Nephron (organoid): ENCODE measurements around the gene ZNF467.

Experiments used
- H3K27ac Mint-ChIP-seq, 3 experiments: 2 replicates each; pipeline ENCODE4 v1.8.0; 2020; ENCODE audit warnings: mixed read lengths in 3 of 3, mild to moderate bottlenecking in 2 of 3, moderate library complexity in 1 of 3
- H3K27me3 Mint-ChIP-seq: 2 replicates; pipeline ENCODE4 v1.8.0; 2021; ENCODE audit warnings: low read depth, mild to moderate bottlenecking, moderate library complexity, mixed read lengths
- H3K36me3 Mint-ChIP-seq: 2 replicates; pipeline ENCODE4 v1.8.0; 2020; ENCODE audit warnings: low read depth, mixed read lengths
- H3K4me1 Mint-ChIP-seq: 2 replicates; pipeline ENCODE4 v1.8.0; 2020; ENCODE audit warnings: mixed read lengths
- H3K4me3 Mint-ChIP-seq, 3 experiments: 2 replicates each; pipeline ENCODE4 v1.8.0; 2020; ENCODE audit warnings: mild to moderate bottlenecking in 3 of 3, mixed read lengths in 3 of 3, moderate library complexity in 2 of 3
- H3K9me3 Mint-ChIP-seq: 2 replicates; pipeline ENCODE4 v1.8.0; 2020; ENCODE audit warnings: mixed read lengths
- CTCF ChIP-seq, 3 experiments: fragments of 200-600 bp; sonication (generic); IDR thresholded peaks; one replicate each; pipeline ENCODE4 v1.5.0; 2021; ENCODE audit warnings: antibody characterized with exemption in 3 of 3; ENCODE audit not compliant: unreplicated experiment in 3 of 3

ZNF467 gene

DNA sequence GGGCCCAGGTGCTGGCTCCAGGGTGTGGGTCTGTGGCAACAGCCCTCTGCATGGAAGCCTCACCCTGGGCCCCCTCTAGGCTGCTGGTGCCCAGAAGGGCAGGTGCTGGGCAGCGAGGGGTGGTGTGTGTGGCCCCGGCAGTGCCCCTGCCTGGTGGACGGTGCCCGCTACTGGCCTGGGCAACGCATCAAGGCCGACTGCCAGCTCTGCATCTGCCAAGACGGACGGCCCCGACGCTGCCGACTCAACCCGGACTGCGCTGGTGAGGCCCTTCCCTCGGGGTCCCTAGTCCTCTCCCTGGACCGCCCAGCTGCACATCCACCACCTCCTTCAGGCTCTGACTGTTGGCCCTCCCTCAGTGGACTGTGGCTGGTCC lies 18.8 kb upstream of the ZNF467 start:
- peaks cover 44% of the 10 kb centered on the region for H3K27me3 Mint-ChIP-seq

GRCh38 chr7:149791411-149792219 lies 18.2 kb upstream of the ZNF467 start:
- H3K4me3 Mint-ChIP-seq, result no peak overlapping the region
- TF ChIP-seq CTCF (IDR thresholded peaks at IDR 0.05; ENCODE audit: unreplicated experiment in 3 of 3), result no peak
- no peaks in the 10 kb centered on the region for H3K4me1 Mint-ChIP-seq
- H3K36me3 Mint-ChIP-seq, result no peaks in the 10 kb centered on the region
- H3K27me3 Mint-ChIP-seq, result peaks cover 44% of the 10 kb centered on the region
- no peaks in the 10 kb centered on the region for H3K9me3 Mint-ChIP-seq
- H3K27ac Mint-ChIP-seq, result no peak overlapping the region

More for the DNA sequence above, 18.8 kb upstream of the ZNF467 start:
- Mint-ChIP-seq H3K27ac (no peak overlapping the region), H3K36me3 (no peaks in the 10 kb centered on the region), H3K9me3 (no peaks in the 10 kb centered on the region), H3K4me3 (no peak overlapping the region), H3K4me1 (no peaks in the 10 kb centered on the region)
- no peak for TF ChIP-seq CTCF (IDR thresholded peaks at IDR 0.05; ENCODE audit: unreplicated experiment in 3 of 3)

- no peaks in the 10 kb centered on the region for H3K4me1 Mint-ChIP-seq
- no peak overlapping the region for H3K4me3 Mint-ChIP-seq
- H3K27me3 Mint-ChIP-seq, result peaks cover 44% of the 10 kb centered on the region
- H3K9me3 Mint-ChIP-seq, result no peaks in the 10 kb centered on the region
- no peak overlapping the region for H3K27ac Mint-ChIP-seq
- no peak for TF ChIP-seq CTCF (IDR thresholded peaks at IDR 0.05; ENCODE audit: unreplicated experiment in 3 of 3)
- no peaks in the 10 kb centered on the region for H3K36me3 Mint-ChIP-seq
These were observed 17.5 kb upstream of the ZNF467 start for GRCh38 chr7:149790754-149791360.

DNA sequence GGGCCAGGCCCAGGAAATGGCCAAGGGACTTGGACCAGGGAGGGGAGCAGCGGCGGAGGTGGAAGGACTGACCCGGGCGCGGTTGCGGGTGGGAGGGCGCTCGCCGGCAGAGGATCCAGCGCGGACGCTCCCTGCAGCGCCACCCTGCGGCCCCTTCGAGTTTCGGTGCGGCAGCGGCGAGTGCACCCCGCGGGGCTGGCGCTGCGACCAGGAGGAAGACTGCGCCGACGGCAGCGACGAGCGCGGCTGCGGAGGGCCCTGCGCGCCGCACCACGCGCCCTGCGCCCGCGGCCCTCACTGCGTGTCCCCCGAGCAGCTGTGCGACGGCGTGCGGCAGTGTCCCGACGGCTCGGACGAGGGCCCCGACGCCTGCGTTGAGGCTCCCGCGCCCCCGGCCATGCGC lies 16.8 kb upstream of the ZNF467 start:
- Mint-ChIP-seq H3K27ac (no peak overlapping the region), H3K27me3 (peaks cover 44% of the 10 kb centered on the region), H3K36me3 (no peaks in the 10 kb centered on the region), H3K9me3 (no peaks in the 10 kb centered on the region), H3K4me1 (no peaks in the 10 kb centered on the region), H3K4me3 (peak overlapping the region in 1 of 3 experiments; percentile 54)
- TF ChIP-seq CTCF (IDR thresholded peaks at IDR 0.05; ENCODE audit: unreplicated experiment in 3 of 3), result peak; percentile 59 to 69 (median 66)

GRCh38 chr7:149789101-149789500 lies 15.7 kb upstream of the ZNF467 start:
- no peak overlapping the region for H3K4me3 Mint-ChIP-seq
- no peaks in the 10 kb centered on the region for H3K4me1 Mint-ChIP-seq

More at GRCh38 chr7:149789101-149789500, 15.7 kb upstream of the ZNF467 start:
- no peak for TF ChIP-seq CTCF (IDR thresholded peaks at IDR 0.05; ENCODE audit: unreplicated experiment in 3 of 3)
- peaks cover 39% of the 10 kb centered on the region for H3K27me3 Mint-ChIP-seq
- H3K27ac Mint-ChIP-seq, result no peak overlapping the region
- H3K36me3 Mint-ChIP-seq, result no peaks in the 10 kb centered on the region
- no peaks in the 10 kb centered on the region for H3K9me3 Mint-ChIP-seq
